K562 (cell line): ENCODE measurements around the gene CDX1. TPM values are rescaled to one million over a fixed set of nuclear protein-coding genes. Genes with fewer than 3 reads are reported as not detected.

Experiments used
- ATAC-seq: fragments of 200-7000 bp; cut with Tn5 transposase; 3 replicates; pipeline ENCODE4 v1.9.1; 2020; ENCODE audit warnings: moderate library complexity
- BruUV-seq: library from RNA; stranded (reverse); fragments of 400-500 nt; replicated peaks from 2 replicates; lab custom pipeline; 2021; lab: Mats Ljungman, UMichigan
- CTCF ChIA-PET: fragments of 300-600 bp; formaldehyde crosslinking; extraction: SDS; loops from one replicate; lab custom pipeline; 2021; ENCODE audit warnings: low intra/inter-chr PET ratio; lab: Yijun Ruan, JAX
- POLR2A ChIA-PET: fragments of 300-600, 350-650 bp; sonication (Branson Sonifier 250); formaldehyde crosslinking; extraction: SDS; loops from one replicate; lab custom pipeline; 2021; ENCODE audit warnings: antibody characterized with exemption, inconsistent platforms; lab: Yijun Ruan, JAX
- DNase-seq, 4 experiments: peaks; one replicate each; pipeline versions ENCODE4 v3.0.0 to v3.0.0-alpha.2; 2011 to 2018; ENCODE audit warnings: low spot score in 3 of 4, mixed read lengths in 3 of 4; ENCODE audit errors: extremely low read depth in 1 of 4
- FAIRE-seq: peaks from 2 replicates; lab custom pipeline; 2011; peaks lifted over from hg19 to GRCh38; lab: Jason Lieb, UNC
- H2AFZ ChIP-seq: 2 replicates; pipeline ENCODE4 v1.6.0; 2011; ENCODE audit warnings: low read depth, low read length, control low read depth, inconsistent platforms
- H3K27ac ChIP-seq: fragments of 200-600 bp; 3 replicates; pipeline ENCODE4 v1.8.0; 2011; ENCODE audit warnings: low read depth, mild to moderate bottlenecking, control low read depth, inconsistent platforms, low read length, moderate library complexity, mixed read lengths; ENCODE audit errors: extremely low read depth
- H3K27me3 ChIP-seq, 2 experiments: fragments of 300-600 bp in 1 of 2; 2 replicates in 1 of 2; 3 replicates in 1 of 2; pipeline versions ENCODE4 v1.6.0 to v1.8.0; 2011; ENCODE audit warnings: inconsistent platforms in 2 of 2, low read length in 2 of 2, mild to moderate bottlenecking in 1 of 2, mixed read lengths in 1 of 2, moderate library complexity in 1 of 2; ENCODE audit not compliant: control insufficient read depth in 2 of 2, insufficient read depth in 2 of 2
- H3K36me3 ChIP-seq: fragments of 300-600 bp; 3 replicates; pipeline ENCODE4 v1.8.0; 2011; ENCODE audit warnings: mild to moderate bottlenecking, low read length, inconsistent platforms; ENCODE audit not compliant: control insufficient read depth, insufficient read depth
- H3K4me1 ChIP-seq, 2 experiments: fragments of 200-600 bp in 1 of 2; replicated peaks in 1 of 2; 2 replicates in 1 of 2; 3 replicates in 1 of 2; pipeline versions ENCODE4 v1.5.1 to v1.8.0; 2011; ENCODE audit warnings: inconsistent platforms in 2 of 2, low read length in 2 of 2, mild to moderate bottlenecking in 1 of 2, mixed read lengths in 1 of 2, moderate library complexity in 1 of 2; ENCODE audit not compliant: control insufficient read depth in 2 of 2, insufficient read depth in 2 of 2
- H3K4me2 ChIP-seq: 2 replicates; pipeline ENCODE4 v1.6.1; 2011; ENCODE audit warnings: low read length, control low read depth, inconsistent platforms, mixed read lengths; ENCODE audit not compliant: insufficient read depth
- H3K4me3 ChIP-seq: fragments of 200-600 bp; sonication (generic), shearing (Covaris generic); 2 replicates; pipeline ENCODE4 v1.5.1; 2016; ENCODE audit warnings: control low read depth, inconsistent platforms
- H3K79me2 ChIP-seq: fragments of 200-600 bp; 3 replicates; pipeline ENCODE4 v1.8.0; 2011; ENCODE audit warnings: low read length, inconsistent platforms; ENCODE audit not compliant: control insufficient read depth, insufficient read depth
- H3K9ac ChIP-seq, 2 experiments: 2 replicates each; pipeline versions ENCODE4 v1.6.0 to v1.6.1; 2011; ENCODE audit warnings: low read depth in 2 of 2, low read length in 2 of 2, control low read depth in 1 of 2, inconsistent platforms in 1 of 2, mild to moderate bottlenecking in 1 of 2, mixed read lengths in 1 of 2; ENCODE audit not compliant: insufficient read depth in 1 of 2
- H3K9me1 ChIP-seq: one replicate; pipeline ENCODE4 v1.6.0; 2011; ENCODE audit warnings: inconsistent platforms, mild to moderate bottlenecking, low read length, moderate library complexity; ENCODE audit not compliant: control insufficient read depth, insufficient read depth
- H3K9me3 ChIP-seq: replicated peaks from 2 replicates; pipeline ENCODE4 v1.5.1; 2011; ENCODE audit warnings: low read depth, low read length, inconsistent platforms; ENCODE audit not compliant: control insufficient read depth, insufficient read depth
- H4K20me1 ChIP-seq: replicated peaks from 2 replicates; pipeline ENCODE4 v1.6.1; 2011; ENCODE audit warnings: low read length, inconsistent platforms, mixed read lengths; ENCODE audit not compliant: control insufficient read depth, insufficient read depth
- ASH1L ChIP-seq: fragments of 450-650 bp; IDR thresholded peaks from 2 replicates; pipeline ENCODE4 v1.6.1; 2018; ENCODE audit warnings: borderline replicate concordance, mild to moderate bottlenecking, low read depth; ENCODE audit not compliant: partially characterized antibody
- BRCA1 ChIP-seq, 2 experiments: fragments of 450-650 bp in 1 of 2; sonication (generic) in 1 of 2; formaldehyde crosslinking in 1 of 2; IDR thresholded peaks; 2 replicates each; pipeline versions ENCODE4 v1.5.0 to v1.6.1; 2017 to 2020; ENCODE audit warnings: mild to moderate bottlenecking in 1 of 2, missing genetic modification reagents in 1 of 2
- CBFA2T3 ChIP-seq: fragments of 450-650 bp; IDR thresholded peaks from 2 replicates; pipeline ENCODE4 v1.6.1; 2017
- DLX4 ChIP-seq: fragments of 250-450 bp; sonication (Bioruptor Pico); IDR thresholded peaks from 2 replicates; pipeline ENCODE4 v1.6.1; 2021; ENCODE audit warnings: mild to moderate bottlenecking
- HOMEZ ChIP-seq: fragments of 250-450 bp; sonication (Bioruptor Pico); IDR thresholded peaks from 2 replicates; pipeline ENCODE4 v1.4.0; 2020; ENCODE audit warnings: mild to moderate bottlenecking, moderate library complexity
- PHB2 ChIP-seq: fragments of 450-650 bp; IDR thresholded peaks from 2 replicates; pipeline ENCODE4 v1.6.1; 2017; ENCODE audit warnings: low read depth
- ZBTB17 ChIP-seq: fragments of 450-650 bp; formaldehyde crosslinking; IDR thresholded peaks from 2 replicates; pipeline ENCODE4 v1.4.0; 2020; ENCODE audit warnings: mild to moderate bottlenecking
- ZBTB8A ChIP-seq: fragments of 450-650 bp; IDR thresholded peaks from 2 replicates; pipeline ENCODE4 v1.6.1; 2018; ENCODE audit warnings: mild to moderate bottlenecking, moderate library complexity; ENCODE audit not compliant: partially characterized antibody
- ZNF263 ChIP-seq: sonication (generic); formaldehyde crosslinking; IDR thresholded peaks from 2 replicates; pipeline ENCODE4 v1.8.0; 2022; ENCODE audit warnings: mild to moderate bottlenecking, missing genetic modification reagents, borderline replicate concordance
- whole genome bisulfite sequencing: fragments of 100-300 bp; shearing (Covaris generic); methylation state at CpG from one replicate; pipeline ENCODE4 v1.1.6; 2016; ENCODE audit warnings: low coverage, mixed read lengths; ENCODE audit not compliant: insufficient coverage; ENCODE audit errors: missing lambda C conversion rate; 5-methylcytosine and 5-hydroxymethylcytosine counted together
- in situ Hi-C: fragments of 300-500 bp; cut with MboI; formaldehyde crosslinking; loops from 4 replicates; pipeline ENCODE4 v1.15.0; 2018; ENCODE audit warnings: inconsistent platforms, mixed read lengths
- intact Hi-C: fragments of 100-400 bp; cut with micrococcal nuclease; formaldehyde crosslinking; loops from 2 replicates; pipeline ENCODE4 v1.14.2; 2022
- polyA plus RNA-seq, 8 experiments: library from polyadenylated mRNA; depleted of rRNA in 4 of 8; stranded (reverse) in 5 of 8; unstranded in 3 of 8; fragments of >200 nt; fragmentation: Nextera tagmentation in 2 of 8; fragmentation: Illumina TruSeq in 1 of 8; extraction: Ambion mirVana in 2 of 8; extraction: Trizol in 1 of 8; gene quantifications; 2 replicates each; pipeline versions ENCODE4 v1.2.1 to v1.2.3, GENCODE V29; 2011 to 2014; ENCODE audit warnings: inconsistent platforms in 1 of 8, missing spikeins in 1 of 8
- total RNA-seq, 7 experiments: library from RNA; depleted of rRNA in 6 of 7; stranded (reverse); fragments of >200 nt in 6 of 7; fragmentation: Illumina TruSeq in 2 of 7; extraction: Trizol in 2 of 7; gene quantifications; 2 replicates each; pipeline versions ENCODE4 v1.2.1 to v1.2.3, GENCODE V29; 2011 to 2021; ENCODE audit warnings: low replicate concordance in 1 of 7
- TF ChIP-seq, protein P1 (sequence below): sonication (generic); formaldehyde crosslinking; IDR thresholded peaks from 2 replicates; pipeline ENCODE4 v1.8.0; 2023; ENCODE audit warnings: mild to moderate bottlenecking, missing genetic modification reagents

CDX1 gene
- total and polyA plus RNA-seq, 9 of the 15 experiments (the other 6 are each of a cell fraction or from before 2014, with no cell fraction given), result 0.06 to 0.16 TPM; not detected in 7

DNA sequence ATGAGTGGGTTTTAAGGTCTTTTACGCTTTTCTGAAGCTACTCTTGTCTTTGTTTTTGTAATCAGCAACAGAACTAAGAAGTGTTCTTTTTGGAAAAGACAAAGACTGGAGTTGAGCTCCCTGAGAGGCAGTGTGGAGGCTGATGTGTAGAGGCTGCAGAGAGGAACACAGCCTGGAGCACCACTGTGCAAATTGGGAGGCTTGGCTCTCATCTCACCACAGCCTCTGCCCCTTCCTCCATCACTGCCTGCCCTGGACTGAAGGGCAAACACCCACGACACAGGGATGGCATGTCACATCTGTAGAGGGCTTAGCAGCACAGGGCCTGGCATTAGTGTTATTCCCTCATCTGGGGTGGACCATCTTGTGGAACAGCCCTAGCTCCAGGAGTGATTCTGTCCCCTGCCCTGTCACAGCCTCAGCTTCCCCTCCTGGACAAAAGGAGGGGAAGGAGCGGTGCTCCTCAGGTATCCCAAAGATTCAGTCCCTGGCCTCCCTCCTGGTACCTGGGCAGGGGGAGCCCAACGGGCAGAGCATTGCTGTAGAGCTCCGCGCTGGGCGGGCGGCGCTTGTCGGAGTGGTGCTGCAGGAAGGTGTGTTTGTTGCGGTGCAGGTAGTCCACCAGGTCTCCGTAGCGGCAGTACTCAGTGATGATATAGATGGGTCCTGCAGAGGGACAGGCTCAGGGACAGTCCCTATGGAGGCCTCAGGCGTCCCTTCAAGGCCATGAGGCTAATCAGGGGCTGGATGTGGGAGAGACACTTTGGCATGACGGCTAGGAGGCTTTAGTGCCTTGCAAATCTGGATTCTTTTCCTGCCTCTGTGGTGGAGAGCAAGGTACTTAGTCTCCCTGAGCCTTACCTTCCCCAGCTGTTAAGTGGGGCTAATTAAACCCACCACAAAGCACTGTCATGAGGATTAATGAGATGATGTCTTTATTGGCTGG, 43.8 kb upstream of the CDX1 start:
- Histone ChIP-seq H3K27ac (no peak overlapping the region), H3K9me1 (no peaks in the 10 kb centered on the region), H4K20me1 (0 out of 2 replicates have a peak, but pooled peaks cover under 1% of the 10 kb centered on the region), H3K27me3 (no peaks in the 10 kb centered on the region)
- 65% methylated on average over 14 of the region's 15 CpGs for WGBS
- intact Hi-C loops, result loop anchor here (10.0 kb wide), 2 partner anchors 48 to 288 kb away; no protein-coding TSS in a partner anchor
- ChIA-PET CTCF (no interaction called here), POLR2A (interaction anchor here (0.8 kb wide), 1 partner anchor 12 kb away, joined by 3 read pairs; no protein-coding TSS in a partner anchor)
- TF ChIP-seq ZBTB8A, result no peak
- TF ChIP-seq ZNF263 (CRISPR knock-in tag), result 0 out of 2 replicates have a peak, but pooled peaks have one; percentile 25
- TF ChIP-seq, all 486 proteins: peak for 1
- Histone ChIP-seq H3K4me2 (no peak overlapping the region), H3K36me3 (no peaks in the 10 kb centered on the region), H3K79me2 (no peaks in the 10 kb centered on the region), H3K9ac (peak overlapping the region in 1 of 2 experiments; percentile 18; a peak in 1 of 4 replicates), H3K4me1 (peaks cover 5 to 11% of the 10 kb centered on the region in 2 experiments; a peak in 3 of 5 replicates), H3K9me3 (no peaks in the 10 kb centered on the region), H2AFZ (no peak overlapping the region), H3K4me3 (no peak overlapping the region)
- in situ Hi-C loops, result no loop called here
- BruUV-seq, result no TSS peak
- ATAC-seq (no peak), DNase-seq (no peak), FAIRE-seq (no peak)

DNA sequence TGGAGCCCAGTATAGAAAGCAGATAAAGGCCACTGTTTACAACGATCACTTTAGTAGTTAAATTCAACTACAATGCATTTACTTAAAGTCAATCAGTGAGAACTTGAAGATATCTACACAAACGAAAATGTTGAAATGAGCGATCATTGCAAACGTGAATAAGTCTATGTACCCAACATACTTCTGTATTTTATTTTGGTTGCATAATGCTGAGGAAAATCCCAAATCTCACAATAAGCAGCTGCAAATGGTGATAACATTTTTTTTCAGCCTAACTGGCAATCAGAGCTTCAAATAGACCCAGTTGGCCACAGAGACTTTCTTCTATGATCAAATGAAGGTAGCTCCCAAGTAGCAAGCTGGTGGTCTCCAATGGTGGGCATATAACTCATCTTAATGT, 43.0 kb upstream of the CDX1 start:
- Histone ChIP-seq H3K36me3 (no peaks in the 10 kb centered on the region), H2AFZ (no peak overlapping the region), H3K9ac (no peak overlapping the region), H3K4me2 (no peak overlapping the region), H3K9me1 (no peaks in the 10 kb centered on the region), H3K4me1 (peaks cover 5 to 11% of the 10 kb centered on the region in 2 experiments; a peak in 3 of 5 replicates), H3K79me2 (no peaks in the 10 kb centered on the region), H3K4me3 (no peak overlapping the region), H3K9me3 (no peaks in the 10 kb centered on the region), H3K27me3 (no peaks in the 10 kb centered on the region), H4K20me1 (0 out of 2 replicates have a peak, but pooled peaks cover 3% of the 10 kb centered on the region), H3K27ac (no peak overlapping the region)
- intact Hi-C loops, result loop anchor here (10.0 kb wide), 2 partner anchors 49 to 289 kb away; no protein-coding TSS in a partner anchor
- 15% methylated on average over 4 of the region's 4 CpGs for WGBS
- ATAC-seq (no peak), FAIRE-seq (no peak), DNase-seq (no peak)
- in situ Hi-C loops, result no loop called here
- POLR2A ChIA-PET, result no interaction called here
- CTCF ChIA-PET, result no interaction called here
- BruUV-seq, result no TSS peak
- no peak for TF ChIP-seq DLX4
- TF ChIP-seq ASH1L, result no peak
- TF ChIP-seq HOMEZ (CRISPR knock-in tag), result no peak
- TF ChIP-seq, protein P1, sequence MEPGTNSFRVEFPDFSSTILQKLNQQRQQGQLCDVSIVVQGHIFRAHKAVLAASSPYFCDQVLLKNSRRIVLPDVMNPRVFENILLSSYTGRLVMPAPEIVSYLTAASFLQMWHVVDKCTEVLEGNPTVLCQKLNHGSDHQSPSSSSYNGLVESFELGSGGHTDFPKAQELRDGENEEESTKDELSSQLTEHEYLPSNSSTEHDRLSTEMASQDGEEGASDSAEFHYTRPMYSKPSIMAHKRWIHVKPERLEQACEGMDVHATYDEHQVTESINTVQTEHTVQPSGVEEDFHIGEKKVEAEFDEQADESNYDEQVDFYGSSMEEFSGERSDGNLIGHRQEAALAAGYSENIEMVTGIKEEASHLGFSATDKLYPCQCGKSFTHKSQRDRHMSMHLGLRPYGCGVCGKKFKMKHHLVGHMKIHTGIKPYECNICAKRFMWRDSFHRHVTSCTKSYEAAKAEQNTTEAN (CRISPR knock-in tag), result no peak
- TF ChIP-seq BRCA1 (IDR thresholded peaks at IDR 0.05), result no peak
- TF ChIP-seq BRCA1 (CRISPR knock-in tag; IDR thresholded peaks at IDR 0.05), result no peak
- no peak for TF ChIP-seq PHB2
- peak; percentile 28 for TF ChIP-seq CBFA2T3
- TF ChIP-seq ZBTB17 (CRISPR knock-in tag), result no peak
